Naive thymus-derived CD8-positive, alpha-beta T cell (primary cell): ENCODE measurements around the gene ZBTB32. TPM values are rescaled to one million over a fixed set of nuclear protein-coding genes. Genes with fewer than 3 reads are reported as not detected.

Experiments used
- ATAC-seq, 2 donors: fragments of 150-1000 bp; cut with Tn5 transposase in 1 of 2; sonication (Bioruptor Pico), chemical (Tn5 transposase) in 1 of 2; 1 replicate in 1 of 2; 2 replicates in 1 of 2; pipeline ENCODE4 v1.10.0; 2021; ENCODE audit warnings: mild to moderate bottlenecking in 2 of 2, moderate library complexity in 2 of 2
- POLR2A ChIA-PET: fragments of 350-600 bp; sonication (Branson Sonifier 250); formaldehyde crosslinking; loops from one replicate; lab custom pipeline; 2021; ENCODE audit warnings: antibody characterized with exemption; lab: Charles Lee
- DNase-seq, 10 donors: peaks; one replicate each; pipeline versions ENCODE4 v3.0.0 to v3.0.0-alpha.2; 2020 to 2022
- H3K27ac Mint-ChIP-seq, 10 donors: one replicate each; pipeline ENCODE4 v1.8.0; 2020 to 2022; ENCODE audit warnings: mild to moderate bottlenecking in 10 of 10, mixed read lengths in 10 of 10, moderate library complexity in 4 of 10, inconsistent platforms in 1 of 10
- H3K27me3 Mint-ChIP-seq, 5 donors: one replicate each; pipeline ENCODE4 v1.8.0; 2021 to 2022; ENCODE audit warnings: mixed read lengths in 5 of 5
- H3K36me3 Mint-ChIP-seq, 3 donors: one replicate each; pipeline ENCODE4 v1.8.0; 2020 to 2022; ENCODE audit warnings: mixed read lengths in 3 of 3, mild to moderate bottlenecking in 2 of 3, inconsistent platforms in 1 of 3
- H3K4me1 Mint-ChIP-seq, 4 donors: one replicate each; pipeline ENCODE4 v1.8.0; 2021 to 2022; ENCODE audit warnings: mixed read lengths in 4 of 4
- H3K4me3 Mint-ChIP-seq, 10 donors: one replicate each; pipeline ENCODE4 v1.8.0; 2020 to 2022; ENCODE audit warnings: mild to moderate bottlenecking in 10 of 10, mixed read lengths in 10 of 10, moderate library complexity in 6 of 10, inconsistent platforms in 1 of 10
- H3K9me3 Mint-ChIP-seq, 9 donors: one replicate each; pipeline ENCODE4 v1.8.0; 2020 to 2022; ENCODE audit warnings: mixed read lengths in 9 of 9, mild to moderate bottlenecking in 3 of 9, inconsistent platforms in 1 of 9, moderate library complexity in 1 of 9
- polyA plus RNA-seq, 3 donors: library from polyadenylated mRNA; unstranded; fragments of 300-500 nt; fragmentation: Illumina TruSeq; gene quantifications; one replicate each; pipeline ENCODE4 v1.2.3, GENCODE V29; 2021
- total RNA-seq, 8 experiments: library from RNA in 2 of 8; stranded (reverse) in 2 of 8; gene quantifications; one replicate each; pipeline ENCODE4 v1.2.3 and lab custom pipeline; 2021 to 2026

ZBTB32 gene
- total and polyA plus RNA-seq, 5 experiments from 2014 or later: 0.15 to 0.68 (median 0.36) TPM

DNA sequence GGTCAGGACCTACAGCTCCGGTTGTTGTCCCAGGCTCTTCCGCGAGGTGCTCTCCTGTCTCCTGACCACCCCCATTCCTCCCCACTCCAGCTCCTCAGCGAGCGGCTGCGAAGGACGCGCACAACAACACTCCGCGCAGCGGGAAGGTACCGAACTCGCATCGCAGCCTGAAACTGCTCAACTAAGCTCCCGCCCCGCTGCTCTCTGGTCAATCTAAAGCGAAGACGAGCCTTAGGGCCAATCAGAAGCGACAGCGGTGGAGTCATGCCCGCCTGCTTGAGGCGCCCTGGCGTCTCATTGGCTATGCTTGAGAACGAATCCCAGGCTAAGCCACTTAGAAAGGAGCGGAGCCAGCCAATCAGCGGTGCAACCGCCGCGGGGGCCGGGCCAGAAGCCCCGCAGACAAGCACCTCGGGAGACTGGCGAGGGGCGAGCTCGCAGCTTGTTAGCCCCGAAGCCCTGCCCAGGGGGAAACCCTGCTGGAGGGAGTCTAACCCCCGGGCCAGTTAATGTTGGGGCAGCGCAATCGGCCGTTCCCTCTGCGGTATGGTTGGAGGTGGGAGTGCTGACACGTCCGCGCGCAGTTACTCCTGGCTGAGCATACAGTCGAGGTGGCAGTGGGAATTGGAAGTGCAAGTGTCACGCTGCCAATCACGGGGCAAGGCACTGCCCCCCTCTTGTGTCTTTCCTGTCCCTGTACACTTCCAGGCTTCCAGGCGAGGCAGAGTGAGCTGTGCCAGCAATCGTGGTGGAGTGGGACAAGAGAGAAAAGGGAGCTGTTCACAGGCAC, 1.9 kb upstream of the ZBTB32 start:
- POLR2A ChIA-PET: interaction anchor here (0.8 to 2.8 kb wide), 12 partner anchors 11 to 257 kb away, joined by 3 to 24 read pairs (median 4); partner anchors contain the start of genes HSPB6, IGFLR1, KMT2B and LIN37
- Mint-ChIP-seq H3K4me3 (peak overlapping the region; percentile 91 to 99 (median 98)), H3K36me3 (no peaks in the 10 kb centered on the region), H3K27ac (peak overlapping the region; percentile 85 to 98 (median 94)), H3K4me1 (peaks cover 5 to 9% (median 8%) of the 10 kb centered on the region in 4 donors), H3K9me3 (no peaks in the 10 kb centered on the region), H3K27me3 (peaks cover 0 to 9% (median 2%) of the 10 kb centered on the region in 5 donors)
- ATAC-seq: peak; percentile 99 to 100
- DNase-seq: peak; percentile 84 to 96 (median 91)

DNA sequence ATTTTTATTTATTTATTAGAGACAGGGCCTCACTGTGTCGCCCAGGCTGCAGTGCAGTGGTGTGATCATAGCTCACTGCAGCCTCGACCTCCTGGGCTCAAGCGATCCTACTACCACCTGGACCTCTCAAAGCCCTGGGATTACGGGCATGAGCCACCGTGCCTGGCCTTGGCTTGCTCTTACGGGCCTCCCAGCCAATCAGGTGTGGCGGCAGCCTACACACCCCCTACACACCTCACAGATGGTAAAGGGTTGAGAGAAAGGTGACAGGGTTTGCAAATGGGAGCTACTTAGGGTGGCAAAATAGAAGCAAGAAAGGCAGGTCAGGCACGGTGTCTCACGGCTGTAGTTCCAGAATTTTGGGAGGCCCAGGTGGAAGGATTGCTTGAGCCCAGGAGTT, 1.0 kb upstream of the ZBTB32 start:
- Mint-ChIP-seq H3K27ac (no peak overlapping the region), H3K36me3 (no peaks in the 10 kb centered on the region), H3K4me1 (peaks cover 5 to 9% (median 8%) of the 10 kb centered on the region in 4 donors), H3K27me3 (peaks cover 0 to 9% (median 2%) of the 10 kb centered on the region in 5 donors), H3K9me3 (no peaks in the 10 kb centered on the region), H3K4me3 (peak overlapping the region in 3 of 10 donors; percentile 93 to 98 (median 97))
- POLR2A ChIA-PET: interaction anchor here (1.3 to 2.8 kb wide), 5 partner anchors 11 to 55 kb away, joined by 3 to 24 read pairs (median 6); partner anchors contain the start of genes HSPB6, IGFLR1, PSENEN and U2AF1L4
- no peak for DNase-seq
- ATAC-seq: no peak

DNA sequence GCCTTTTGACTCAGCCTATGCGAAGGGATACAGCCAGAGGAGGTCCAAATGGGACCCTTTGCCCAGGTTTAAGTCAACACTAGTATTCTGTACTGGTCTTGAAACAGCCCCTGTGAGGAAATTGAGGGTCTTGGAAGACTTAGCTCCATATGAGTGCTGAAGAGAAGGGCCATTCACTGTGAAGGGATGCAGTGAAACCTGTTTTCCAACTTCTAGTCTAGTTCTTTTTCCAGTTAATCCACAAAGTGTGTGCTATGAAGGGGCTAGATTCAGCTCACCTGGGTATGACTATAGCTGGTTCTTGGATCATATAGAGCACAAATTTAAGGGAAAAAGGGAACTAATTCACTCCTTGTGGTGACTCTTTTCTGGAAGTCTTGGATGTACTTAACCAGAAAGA, 4.0 kb downstream of the ZBTB32 start:
- POLR2A ChIA-PET: no interaction called here
- Mint-ChIP-seq H3K4me3 (no peak overlapping the region), H3K4me1 (peaks cover 15 to 28% (median 21%) of the 10 kb centered on the region in 4 donors), H3K27ac (no peak overlapping the region), H3K36me3 (no peaks in the 10 kb centered on the region), H3K27me3 (no peaks in the 10 kb centered on the region), H3K9me3 (no peaks in the 10 kb centered on the region)
- DNase-seq (no peak), ATAC-seq (no peak)

DNA sequence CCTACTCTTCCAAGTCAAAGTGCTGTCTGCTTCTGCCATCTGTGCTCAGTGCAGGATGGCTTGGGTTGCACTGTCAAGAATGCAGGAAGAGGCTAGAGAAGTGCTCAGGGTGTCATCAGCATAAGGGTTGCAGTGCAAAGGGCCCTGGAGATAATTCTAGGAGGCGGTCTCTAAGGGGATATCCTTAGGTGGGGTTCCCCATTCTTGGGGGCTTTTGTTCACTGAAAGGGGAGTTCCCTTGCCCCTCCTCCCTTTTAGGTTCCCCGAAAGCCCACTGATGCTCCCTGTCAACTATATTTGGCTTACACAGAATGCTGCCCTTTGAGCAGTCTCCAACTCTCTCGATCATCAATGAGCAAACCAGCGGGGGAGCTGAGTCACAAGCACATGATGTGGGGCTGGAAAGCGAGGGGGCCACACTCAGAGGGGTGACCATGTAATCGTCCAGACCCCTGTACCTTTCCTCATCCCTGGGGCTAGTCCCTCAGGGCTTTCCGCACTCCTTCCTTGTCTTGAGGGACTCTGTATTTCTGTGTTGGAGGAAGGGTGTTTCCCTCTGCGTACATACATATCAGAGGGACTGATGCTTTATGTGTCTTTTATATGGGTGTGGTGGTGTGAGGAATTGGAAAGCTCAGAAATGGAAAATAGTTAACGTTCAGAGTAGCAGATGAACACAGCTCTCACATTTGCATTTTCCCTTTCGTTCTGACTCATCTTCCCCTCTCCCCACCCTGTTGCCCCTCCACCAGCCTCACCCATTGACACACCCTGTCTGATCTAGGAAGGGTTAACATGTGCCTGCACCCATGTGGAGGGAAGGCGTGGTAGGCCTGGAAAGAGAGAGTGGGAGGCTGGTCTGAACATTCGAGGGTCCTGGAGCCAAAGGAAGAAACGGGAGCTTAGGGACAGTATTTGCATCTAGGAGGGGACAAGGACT, 6.7 kb downstream of the ZBTB32 start:
- POLR2A ChIA-PET: interaction anchor here (0.5 to 4.9 kb wide), 2 partner anchors 8 to 13 kb away, joined by 3 to 24 read pairs; no protein-coding TSS in a partner anchor
- Mint-ChIP-seq H3K4me1 (peaks cover 33 to 53% (median 44%) of the 10 kb centered on the region in 4 donors), H3K9me3 (no peaks in the 10 kb centered on the region), H3K4me3 (peak overlapping the region in 2 of 10 donors; percentile 26 to 43), H3K27ac (peak overlapping the region in 6 of 10 donors; percentile 0 to 82 (median 44)), H3K36me3 (no peaks in the 10 kb centered on the region), H3K27me3 (no peaks in the 10 kb centered on the region)
- no peak for DNase-seq
- no peak for ATAC-seq

DNA sequence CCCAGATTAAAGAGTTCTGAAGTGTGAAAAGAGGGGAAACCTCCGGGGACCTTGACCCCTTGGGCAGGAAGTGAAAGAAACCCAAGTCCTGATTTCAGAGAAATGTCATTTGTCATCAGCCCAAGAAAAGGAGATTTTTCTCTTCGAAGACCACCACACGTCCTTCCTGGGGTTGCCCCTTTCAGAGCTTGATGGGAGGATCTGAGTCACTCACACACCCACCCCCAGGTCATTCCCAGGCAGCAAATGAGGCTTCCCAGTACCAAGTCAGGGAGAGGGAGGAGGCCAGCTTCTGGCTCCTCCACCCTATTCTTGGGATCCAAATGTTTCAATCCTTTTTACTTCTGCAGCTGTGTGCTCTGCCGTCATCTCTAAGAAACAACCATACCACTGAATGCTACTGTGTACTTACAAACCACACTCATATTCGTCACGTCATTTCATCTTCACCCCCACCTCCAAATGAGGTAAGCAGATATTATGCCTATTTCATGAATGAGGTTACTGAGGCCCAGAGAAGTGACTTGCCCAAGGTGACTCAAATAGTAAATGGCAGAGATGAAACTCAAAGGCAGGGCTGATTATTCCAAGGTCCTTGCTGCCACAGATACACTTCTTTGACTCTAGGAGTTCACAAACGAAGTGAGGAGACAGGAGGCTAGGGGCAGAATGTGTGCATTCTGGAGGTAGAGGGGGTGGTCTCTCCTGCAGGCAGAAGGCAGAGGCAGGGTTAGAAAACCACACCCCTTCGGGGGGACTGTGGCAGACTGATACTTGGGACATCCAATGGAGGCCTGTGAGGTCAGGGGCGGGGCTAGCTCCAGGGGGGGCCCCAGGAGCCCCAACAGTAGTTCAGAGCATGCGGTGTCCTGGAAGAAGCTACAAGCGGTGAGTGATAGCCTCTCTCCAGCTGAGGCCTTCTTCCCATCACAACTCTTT, 8.5 kb downstream of the ZBTB32 start:
- Mint-ChIP-seq H3K4me3 (peak overlapping the region; percentile 23 to 81 (median 71)), H3K4me1 (peaks cover 40 to 61% (median 55%) of the 10 kb centered on the region in 4 donors), H3K9me3 (no peaks in the 10 kb centered on the region), H3K27me3 (no peaks in the 10 kb centered on the region), H3K27ac (peak overlapping the region; percentile 73 to 96 (median 92)), H3K36me3 (no peaks in the 10 kb centered on the region)
- ATAC-seq (peak in 1 of 2 donors; percentile 26), DNase-seq (peak in 6 of 10 donors; percentile 44 to 56 (median 52))
- POLR2A ChIA-PET: interaction anchor here (0.6 to 4.9 kb wide), 5 partner anchors 10 to 28 kb away, joined by 3 to 24 read pairs (median 8); no protein-coding TSS in a partner anchor

DNA sequence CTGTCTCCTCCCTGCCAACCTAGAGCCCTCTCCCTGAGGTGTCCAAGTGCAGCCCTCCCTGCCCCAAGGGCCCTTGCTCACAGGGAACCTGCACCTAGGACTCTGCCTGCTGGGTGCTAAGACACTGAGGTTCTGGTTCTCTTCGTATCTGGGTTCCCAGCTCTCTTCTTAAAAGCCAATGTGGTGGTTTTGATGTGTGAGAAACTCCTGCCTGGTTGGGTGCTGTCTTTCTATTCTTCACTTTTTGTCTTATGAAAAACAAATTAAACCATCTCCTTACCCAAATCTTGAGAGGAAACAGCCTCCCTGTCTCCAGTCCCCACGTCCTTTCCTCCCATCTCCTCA, 9.1 kb downstream of the ZBTB32 start:
- POLR2A ChIA-PET: interaction anchor here (1.0 to 4.9 kb wide), 3 partner anchors 11 to 23 kb away, joined by 3 to 24 read pairs (median 13); no protein-coding TSS in a partner anchor
- H3K27me3 Mint-ChIP-seq: no peaks in the 10 kb centered on the region
- H3K4me1 Mint-ChIP-seq: peaks cover 40 to 62% (median 55%) of the 10 kb centered on the region in 4 donors
- H3K36me3 Mint-ChIP-seq: no peaks in the 10 kb centered on the region
- DNase-seq: peak in 2 of 10 donors; percentile 23 to 59
- H3K9me3 Mint-ChIP-seq: no peaks in the 10 kb centered on the region
- peak overlapping the region; percentile 44 to 81 (median 68) for H3K4me3 Mint-ChIP-seq
- ATAC-seq: peak in 1 of 2 donors; percentile 6
- peak overlapping the region; percentile 50 to 96 (median 92) for H3K27ac Mint-ChIP-seq

DNA sequence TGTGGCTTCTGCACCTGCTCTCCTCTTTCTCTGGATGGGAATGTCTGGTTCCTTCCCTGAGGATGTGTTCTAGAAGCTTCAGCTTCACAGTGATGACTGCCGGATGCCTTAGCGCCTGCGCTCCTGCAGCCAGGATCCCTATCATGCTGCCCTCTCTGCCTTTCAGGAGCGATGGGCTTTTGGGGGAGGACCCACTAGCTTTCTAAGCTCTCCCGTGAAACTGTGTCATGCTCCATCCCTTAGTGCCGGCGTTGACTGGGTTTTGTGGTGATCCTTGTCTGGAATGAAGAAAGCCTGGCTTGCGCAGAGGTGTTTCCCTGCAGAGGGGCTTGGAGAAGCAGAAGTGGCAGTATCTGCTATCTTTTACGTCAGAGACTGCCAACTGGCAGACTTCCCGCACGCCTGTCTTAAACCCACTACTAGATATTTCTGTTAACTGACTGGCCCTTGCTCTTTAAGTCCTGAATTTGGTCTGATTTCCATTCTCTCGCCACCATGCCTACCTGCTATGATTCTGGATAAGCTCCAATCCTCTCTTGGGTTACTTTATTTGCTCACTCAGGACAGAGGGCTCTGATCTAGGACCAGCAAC, 9.6 kb downstream of the ZBTB32 start:
- Mint-ChIP-seq H3K4me1 (peaks cover 40 to 67% (median 59%) of the 10 kb centered on the region in 4 donors), H3K36me3 (no peaks in the 10 kb centered on the region), H3K27ac (peak overlapping the region; percentile 29 to 96 (median 86)), H3K27me3 (no peaks in the 10 kb centered on the region), H3K4me3 (peak overlapping the region; percentile 44 to 81 (median 68)), H3K9me3 (no peaks in the 10 kb centered on the region)
- DNase-seq: no peak
- POLR2A ChIA-PET: interaction anchor here (3.3 to 4.9 kb wide), 2 partner anchors 11 to 19 kb away, joined by 13 to 24 read pairs; no protein-coding TSS in a partner anchor
- no peak for ATAC-seq

DNA sequence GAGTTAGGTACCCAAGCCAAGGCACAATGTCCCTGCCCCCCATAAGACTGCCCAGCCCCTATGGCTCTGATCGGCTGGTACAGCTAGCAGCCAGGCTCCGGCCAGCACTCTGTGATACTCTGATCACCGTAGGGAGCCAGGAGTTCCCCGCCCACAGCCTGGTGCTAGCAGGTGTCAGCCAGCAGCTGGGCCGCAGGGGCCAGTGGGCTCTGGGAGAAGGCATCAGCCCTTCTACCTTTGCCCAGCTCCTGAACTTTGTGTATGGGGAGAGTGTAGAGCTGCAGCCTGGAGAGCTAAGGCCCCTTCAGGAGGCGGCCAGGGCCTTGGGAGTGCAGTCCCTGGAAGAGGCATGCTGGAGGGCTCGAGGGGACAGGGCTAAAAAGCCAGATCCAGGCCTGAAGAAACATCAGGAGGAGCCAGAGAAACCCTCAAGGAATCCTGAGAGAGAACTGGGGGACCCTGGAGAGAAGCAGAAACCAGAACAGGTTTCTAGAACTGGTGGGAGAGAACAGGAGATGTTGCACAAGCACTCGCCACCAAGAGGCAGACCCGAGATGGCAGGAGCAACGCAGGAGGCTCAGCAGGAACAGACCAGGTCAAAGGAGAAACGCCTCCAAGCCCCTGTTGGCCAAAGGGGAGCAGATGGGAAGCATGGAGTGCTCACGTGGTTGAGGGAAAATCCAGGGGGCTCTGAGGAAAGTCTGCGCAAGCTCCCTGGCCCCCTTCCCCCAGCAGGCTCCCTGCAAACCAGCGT, 10.4 kb downstream of the ZBTB32 start:
- Mint-ChIP-seq H3K27ac (peak overlapping the region in 9 of 10 donors; percentile 3 to 93 (median 58)), H3K36me3 (no peaks in the 10 kb centered on the region), H3K9me3 (no peaks in the 10 kb centered on the region), H3K4me1 (peaks cover 42 to 74% (median 66%) of the 10 kb centered on the region in 4 donors), H3K4me3 (peak overlapping the region in 9 of 10 donors; percentile 9 to 81 (median 56)), H3K27me3 (no peaks in the 10 kb centered on the region)
- POLR2A ChIA-PET: interaction anchor here (1.4 to 4.9 kb wide), 3 partner anchors 12 to 20 kb away, joined by 3 to 24 read pairs (median 13); no protein-coding TSS in a partner anchor
- ATAC-seq: no peak
- DNase-seq: no peak

DNA sequence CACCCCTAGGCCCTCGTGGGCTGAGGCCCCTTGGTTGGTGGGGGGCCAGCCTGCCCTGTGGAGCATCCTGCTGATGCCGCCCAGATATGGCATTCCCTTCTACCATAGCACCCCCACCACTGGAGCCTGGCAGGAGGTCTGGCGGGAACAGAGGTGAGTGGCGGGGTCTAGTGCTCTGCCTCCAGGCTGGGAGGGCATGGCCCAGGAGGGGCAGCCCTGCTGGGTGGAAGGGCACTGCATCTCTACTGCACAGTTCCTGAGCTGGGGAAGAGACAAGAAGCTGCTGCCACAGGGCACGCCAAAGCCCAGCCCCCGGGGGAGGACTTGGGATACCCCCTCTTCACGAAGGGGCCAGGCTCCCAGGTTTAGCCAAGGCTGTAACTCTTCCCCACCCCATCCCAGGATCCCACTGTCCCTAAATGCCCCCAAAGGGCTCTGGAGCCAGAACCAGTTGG, 11.0 kb downstream of the ZBTB32 start:
- no peak for DNase-seq
- no peak for ATAC-seq
- H3K36me3 Mint-ChIP-seq: peaks cover 0 to 4% (median 0%) of the 10 kb centered on the region in 3 donors
- H3K27ac Mint-ChIP-seq: peak overlapping the region in 5 of 10 donors; percentile 56 to 97 (median 95)
- POLR2A ChIA-PET: interaction anchor here (1.0 to 4.9 kb wide), 4 partner anchors 13 to 25 kb away, joined by 3 to 24 read pairs (median 8); no protein-coding TSS in a partner anchor
- no peaks in the 10 kb centered on the region for H3K27me3 Mint-ChIP-seq
- H3K4me3 Mint-ChIP-seq: peak overlapping the region in 5 of 10 donors; percentile 92 to 99 (median 94)
- no peaks in the 10 kb centered on the region for H3K9me3 Mint-ChIP-seq
- peaks cover 45 to 78% (median 70%) of the 10 kb centered on the region in 4 donors for H3K4me1 Mint-ChIP-seq
